Right ventricle myocardium superior (tissue), 1 donor: Measurements from ENCODE around the gene EIF3F. TPM values are rescaled to one million over a fixed set of nuclear protein-coding genes. Genes with fewer than 3 reads are reported as not detected.

Source experiments
- ATAC-seq: fragments of 200-7000 bp; cut with Tn5 transposase; one replicate; pipeline ENCODE4 v1.9.1; 2020; ENCODE audit warnings: mild to moderate bottlenecking; ENCODE audit not compliant: poor library complexity
- DNase-seq: peaks from one replicate; pipeline ENCODE4 v3.0.0-alpha.2; 2020
- intact Hi-C: fragments of 100-400 bp; cut with DNase I; formaldehyde crosslinking; loops from one replicate; pipeline ENCODE4 v1.11.2; 2022
- total RNA-seq: library from RNA; stranded (reverse); fragmentation: NEBNext Ultra II Directional; extraction: Animal tissue kit (Norgen Biotek cat#: 25700); gene quantifications from one replicate; pipeline ENCODE4 v1.2.1, GENCODE V29; 2021
- donor health status: DM: no; HTN: yes; CAD: no; lungs with severe emphysema.

EIF3F gene
- total RNA-seq, 1 donor from 2014 or later, result 137 TPM

GRCh38 chr11:8033305-8034105, 46.4 kb downstream of the EIF3F start:
- ATAC-seq (peak; percentile 70), DNase-seq (peak; percentile 87)
- intact Hi-C loops, result loop anchor here (5.0 kb wide), 1 partner anchor 39 kb away; no protein-coding TSS in a partner anchor

DNA sequence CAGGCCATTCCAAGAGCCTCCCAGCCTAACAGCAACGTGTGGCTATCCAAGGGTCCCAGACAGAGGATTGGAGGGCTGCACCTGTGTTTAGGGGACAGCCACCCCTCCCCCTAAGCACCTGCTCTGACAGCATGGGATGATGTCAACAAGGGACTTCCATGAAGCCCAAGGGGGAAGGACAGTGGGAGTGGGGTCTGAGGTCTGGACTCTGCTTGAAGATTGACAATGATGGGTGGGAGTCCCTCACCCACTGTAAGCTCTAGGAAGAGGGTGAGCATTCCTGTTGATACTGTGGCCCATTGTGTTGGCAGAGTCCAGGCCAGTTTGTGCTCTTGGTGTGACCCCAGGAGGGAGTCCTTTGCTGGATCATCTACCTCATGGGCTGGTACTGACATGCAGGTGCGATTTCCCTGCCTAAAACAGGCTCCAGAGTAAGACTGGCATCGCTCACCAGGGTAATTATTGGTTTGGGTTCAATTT, 47.0 kb downstream of the EIF3F start:
- DNase-seq, result no peak
- intact Hi-C loops, result loop anchor here (5.0 kb wide), 1 partner anchor 38 kb away; no protein-coding TSS in a partner anchor
- no peak for ATAC-seq

DNA sequence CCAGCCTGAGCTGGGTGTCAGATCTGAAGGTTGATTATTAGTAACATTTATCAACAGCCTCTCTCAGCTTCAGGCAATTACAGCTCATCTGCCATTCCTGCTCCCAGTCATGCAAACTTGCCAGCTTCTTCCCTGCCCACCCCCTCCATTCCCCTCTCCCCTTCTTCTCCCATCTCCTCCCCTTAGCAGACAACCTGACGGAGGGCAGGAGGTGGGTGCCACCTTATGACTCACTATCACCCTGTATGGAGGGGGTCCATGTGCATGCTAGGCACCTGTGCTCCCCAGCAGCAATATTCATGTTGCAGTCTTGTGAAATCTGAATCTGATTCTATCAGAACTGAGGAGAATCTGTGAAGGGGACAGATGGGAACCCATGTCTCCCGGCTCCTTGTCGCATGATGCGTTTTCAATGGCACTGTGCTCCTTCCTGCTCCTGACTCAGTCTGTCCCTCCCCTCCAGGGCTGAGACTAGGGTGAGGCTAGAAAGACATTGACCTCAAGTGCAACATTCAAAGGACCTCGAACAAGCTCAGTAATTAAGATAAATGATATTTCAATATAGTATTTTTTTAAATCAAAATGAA, 47.6 kb downstream of the EIF3F start:
- DNase-seq (no peak), ATAC-seq (no peak)
- intact Hi-C loops, result loop anchor here (5.0 kb wide), 1 partner anchor 38 kb away; no protein-coding TSS in a partner anchor

DNA sequence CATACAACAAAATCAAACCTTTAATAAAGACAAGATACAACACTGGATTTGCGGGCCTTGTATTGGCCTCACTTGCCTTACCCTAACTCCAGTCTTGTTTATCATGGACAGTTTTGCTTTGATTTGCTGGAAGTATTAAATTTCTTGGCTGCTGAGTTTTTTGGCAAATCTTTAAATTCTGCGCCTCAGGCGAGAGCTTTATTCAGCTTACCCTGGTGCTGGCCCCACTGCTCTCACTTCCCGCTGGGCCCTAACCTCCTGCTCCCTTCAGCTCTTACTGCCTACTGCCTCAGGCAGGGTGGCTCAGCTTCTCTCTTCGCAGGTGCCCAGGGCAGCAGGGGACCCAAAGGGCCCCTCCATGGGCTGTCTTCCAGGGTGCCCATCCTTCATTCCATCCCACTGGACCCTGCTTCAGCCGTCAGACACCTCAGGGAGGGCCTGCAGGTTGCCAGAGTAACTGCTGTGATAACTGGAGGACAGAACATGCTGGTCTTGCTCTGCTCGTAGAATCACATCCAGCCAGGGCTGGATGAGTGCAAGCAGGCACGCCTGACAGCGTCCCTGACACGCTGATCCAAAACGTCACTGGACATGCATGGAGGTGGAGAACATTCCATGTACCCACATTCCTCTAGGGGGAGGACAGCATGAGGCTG, 48.2 kb downstream of the EIF3F start:
- ATAC-seq (peak; percentile 74), DNase-seq (peak; percentile 77)
- intact Hi-C loops, result no loop called here

DNA sequence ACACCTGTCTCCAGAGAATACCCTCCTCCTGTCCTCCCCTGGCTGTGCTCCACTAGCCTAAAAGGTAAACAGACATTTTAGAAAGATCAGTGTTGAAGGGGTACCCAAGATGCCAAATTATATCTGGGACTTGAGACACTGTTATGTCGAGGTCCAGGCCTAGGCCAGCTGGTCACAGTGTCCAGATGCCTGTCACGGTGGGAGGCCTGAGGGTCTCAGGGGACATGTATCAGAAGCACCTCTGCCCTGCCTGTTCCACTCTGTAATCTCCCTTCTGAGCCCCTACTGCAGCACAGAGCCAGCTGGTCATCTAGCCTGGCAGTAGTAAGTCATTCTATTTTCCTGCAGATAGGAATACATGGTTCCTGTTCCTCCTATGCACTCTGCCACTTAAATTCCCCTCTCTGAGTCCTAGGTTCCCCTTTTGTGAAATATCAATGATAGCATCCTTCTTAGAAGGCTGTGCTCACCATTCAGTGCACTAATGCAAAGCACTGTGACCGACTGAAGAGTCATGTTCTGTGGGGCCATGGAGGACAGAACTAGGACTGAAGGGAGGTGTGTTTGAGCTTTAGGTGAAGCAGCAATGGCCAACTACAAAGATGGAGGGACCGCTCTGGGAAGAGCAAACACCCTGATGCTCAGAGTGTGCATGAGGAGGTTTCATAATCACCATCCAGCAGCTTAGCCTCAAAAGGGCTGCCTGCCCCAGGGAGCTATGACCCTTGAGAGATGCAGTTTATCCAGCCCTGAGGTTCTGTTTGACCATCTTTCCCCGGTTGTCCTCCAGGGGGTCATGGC, 49.1 kb downstream of the EIF3F start:
- DNase-seq (no peak), ATAC-seq (no peak)
- intact Hi-C loops, result no loop called here

- ATAC-seq (no peak), DNase-seq (no peak)
- intact Hi-C loops, result no loop called here
These were observed 49.8 kb downstream of the EIF3F start for GRCh38 chr11:8036986-8037385.

- ATAC-seq, result no peak
- DNase-seq, result no peak
- intact Hi-C loops, result no loop called here
These were observed 51.3 kb downstream of the EIF3F start for GRCh38 chr11:8038393-8038792.

DNA sequence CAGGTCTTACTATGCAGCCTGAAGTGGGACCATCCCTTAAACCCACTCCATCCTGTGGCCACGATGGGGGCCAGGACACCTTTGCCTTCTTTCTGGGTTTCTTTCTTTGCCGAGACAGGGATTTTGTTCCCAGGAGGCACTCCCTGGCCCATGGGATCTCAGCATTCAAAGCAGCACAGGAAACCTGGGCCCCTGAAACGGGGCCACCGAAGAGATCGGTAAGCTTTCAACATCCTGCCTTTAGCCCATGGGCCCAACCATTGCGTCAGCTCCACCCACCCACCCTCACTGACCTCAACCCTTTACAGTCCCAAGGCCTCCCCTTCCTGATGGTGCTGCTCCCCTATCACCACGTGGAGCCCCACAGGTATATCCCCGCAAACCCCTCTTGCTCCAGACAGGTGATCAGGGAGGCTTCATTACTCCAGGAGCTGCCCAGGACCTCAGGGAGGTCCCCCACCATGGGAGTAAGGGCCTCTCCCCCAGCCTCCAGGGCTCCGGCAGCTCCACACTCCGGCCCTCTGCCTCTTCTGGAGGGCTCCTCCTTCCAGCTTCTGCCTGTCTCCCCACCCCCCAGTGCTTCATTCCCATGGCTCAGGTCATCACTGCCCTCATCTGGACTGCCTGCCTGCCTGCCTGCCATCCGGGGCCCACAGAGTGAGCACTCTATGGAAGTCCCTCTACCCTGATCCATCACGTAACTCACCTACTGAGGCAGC, 51.8 kb downstream of the EIF3F start:
- DNase-seq (no peak), ATAC-seq (no peak)

DNA sequence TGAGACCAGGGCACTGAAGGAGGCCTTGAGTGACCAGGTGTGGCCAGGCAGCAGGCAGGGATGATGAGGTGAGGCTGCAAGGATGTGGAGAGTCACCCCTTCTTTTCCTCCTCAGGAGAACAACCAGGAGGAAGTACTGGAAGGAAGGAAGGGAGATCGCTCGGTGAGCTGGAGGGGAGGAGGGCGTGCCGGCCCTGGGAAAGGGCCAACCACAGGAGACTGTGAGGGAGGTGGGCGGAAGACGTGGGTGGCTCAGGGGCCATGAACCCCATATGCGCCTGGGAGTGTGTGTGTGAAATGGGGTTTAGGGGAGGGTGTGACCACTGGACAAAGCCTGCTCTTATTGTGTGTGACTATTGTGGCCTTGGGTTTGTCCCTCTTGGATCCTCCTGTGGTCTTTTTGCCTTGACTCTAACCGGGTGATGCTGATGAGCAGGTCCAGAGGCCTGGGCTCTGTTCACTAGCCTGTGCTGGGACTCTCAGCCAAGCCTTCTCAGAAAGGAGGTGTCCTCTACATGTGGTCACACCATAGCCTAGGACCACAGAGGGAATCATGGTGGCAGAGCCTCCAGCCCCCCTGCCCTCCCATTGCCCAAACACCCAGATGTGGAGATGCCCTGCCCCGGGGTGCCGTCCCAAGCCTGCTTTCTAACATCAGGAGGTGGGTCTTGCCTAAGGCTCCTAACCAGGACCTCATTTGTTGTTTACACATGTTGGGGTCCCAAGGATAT, 52.6 kb downstream of the EIF3F start:
- no peak for ATAC-seq
- intact Hi-C loops, result no loop called here
- no peak for DNase-seq

More for the DNA sequence above, 51.8 kb downstream of the EIF3F start:
- intact Hi-C loops, result no loop called here

DNA sequence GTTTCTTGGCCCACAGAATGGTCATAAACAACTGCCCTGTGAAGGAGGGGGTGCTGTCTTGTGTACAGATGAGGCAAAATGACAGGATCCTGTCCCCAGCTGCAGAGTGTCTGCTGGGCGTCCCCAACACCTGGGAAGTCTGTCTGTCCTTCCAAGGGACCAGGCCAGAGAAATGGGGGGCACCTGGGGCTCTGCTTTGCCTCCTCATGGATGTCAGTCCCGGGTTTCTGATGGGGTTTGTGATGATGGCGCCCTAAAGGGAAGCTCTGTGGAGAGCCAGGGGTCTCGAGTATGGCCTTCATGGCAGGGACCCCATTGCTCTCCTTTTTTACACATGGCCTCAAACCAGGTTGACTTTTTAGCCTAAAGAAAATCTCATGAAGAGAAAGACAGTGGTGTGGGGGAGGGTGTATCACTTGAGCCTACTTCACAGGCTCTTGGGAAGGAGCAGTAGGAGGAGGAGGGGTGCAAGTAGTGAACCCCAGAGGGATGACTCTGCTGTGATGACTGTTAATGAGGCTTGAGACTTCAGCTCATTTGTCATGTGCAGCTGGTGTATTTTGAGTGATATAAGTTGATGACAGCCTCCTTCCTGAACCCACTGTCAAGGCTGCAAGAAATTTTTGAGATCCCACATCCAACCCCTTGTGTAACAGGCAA, 53.3 kb downstream of the EIF3F start:
- intact Hi-C loops, result no loop called here
- ATAC-seq (no peak), DNase-seq (no peak)

DNA sequence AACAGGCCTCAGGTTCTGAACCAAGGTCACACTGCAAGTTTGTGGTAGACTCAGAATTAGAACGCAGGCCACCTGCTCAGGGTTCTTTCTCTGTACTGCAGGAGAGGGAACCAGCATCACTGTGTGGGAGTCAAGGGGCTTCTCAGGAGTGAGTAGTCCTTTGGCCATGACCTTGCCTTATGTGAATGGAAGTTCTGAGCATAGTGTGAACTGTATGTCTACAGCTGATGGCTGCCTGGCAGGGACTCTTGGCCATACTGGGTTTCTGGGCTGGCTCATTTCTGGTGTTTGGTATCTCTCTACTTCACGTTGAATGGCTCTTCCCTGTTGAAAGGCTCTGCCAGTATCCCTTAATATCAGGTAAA, 53.8 kb downstream of the EIF3F start:
- no peak for ATAC-seq
- intact Hi-C loops, result no loop called here
- no peak for DNase-seq

DNA sequence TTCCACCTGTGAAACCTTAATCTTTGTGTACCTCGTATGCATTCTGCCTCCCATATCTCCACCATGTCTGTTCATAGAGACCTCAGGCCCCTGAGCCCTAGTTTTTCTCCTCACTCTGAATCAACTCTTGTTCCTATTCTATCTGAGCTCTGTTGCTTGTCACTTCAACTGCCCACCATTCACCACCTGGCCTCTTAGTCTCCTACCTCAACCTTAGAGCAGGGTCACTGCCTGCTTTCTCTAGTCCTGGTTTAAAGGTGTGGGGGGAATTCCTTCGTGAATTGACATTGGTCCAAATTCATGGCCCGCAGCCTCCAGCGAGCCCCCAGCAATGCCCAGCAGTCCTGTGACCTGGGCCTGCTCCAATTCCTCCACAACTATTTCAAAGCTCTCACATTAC, 54.4 kb downstream of the EIF3F start:
- intact Hi-C loops, result no loop called here
- ATAC-seq (no peak), DNase-seq (no peak)

DNA sequence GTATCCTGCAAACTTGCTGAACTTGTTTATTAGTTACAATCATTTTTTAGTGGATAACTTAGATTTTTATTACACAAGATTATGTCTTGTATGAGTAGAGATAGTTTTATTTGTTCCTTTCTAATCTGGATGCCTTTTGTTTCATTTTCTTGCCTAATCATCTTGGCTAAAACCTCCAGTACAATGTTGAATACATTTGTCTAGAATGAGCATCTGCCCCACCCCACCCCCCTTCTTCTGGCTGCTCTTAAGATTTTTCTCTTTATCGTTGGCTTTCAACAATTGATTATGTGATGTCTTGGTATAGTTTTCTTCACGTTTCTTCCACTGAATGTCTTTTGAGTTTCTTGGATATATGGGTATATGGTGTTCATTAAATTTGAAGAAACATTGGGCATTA, 56.6 kb downstream of the EIF3F start:
- intact Hi-C loops, result no loop called here
- ATAC-seq (no peak), DNase-seq (no peak)

GRCh38 chr11:8045839-8046238, 58.7 kb downstream of the EIF3F start:
- DNase-seq (no peak), ATAC-seq (no peak)
- intact Hi-C loops, result no loop called here

DNA sequence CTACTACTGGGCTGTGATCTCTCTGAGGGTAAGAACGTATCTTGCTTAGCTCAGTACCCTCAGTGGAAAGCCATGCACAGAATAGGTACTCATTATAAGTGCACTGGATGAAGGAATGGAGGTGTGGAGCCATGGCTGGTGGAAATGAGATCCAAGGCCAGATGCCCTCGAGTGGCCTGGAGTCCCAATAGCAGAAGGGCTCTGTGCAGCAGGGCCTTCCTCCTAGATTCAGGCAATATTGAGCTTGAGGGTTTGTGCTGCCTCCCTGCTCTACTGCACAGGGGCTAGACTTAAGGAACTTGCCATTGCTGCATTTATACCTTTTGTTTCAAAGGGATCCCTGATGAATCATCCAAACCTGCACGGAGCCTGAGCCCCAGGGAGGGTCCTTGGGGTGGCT, 60.2 kb downstream of the EIF3F start:
- ATAC-seq (no peak), DNase-seq (no peak)
- intact Hi-C loops, result no loop called here

- intact Hi-C loops, result no loop called here
- DNase-seq (no peak), ATAC-seq (no peak)
These were observed 61.9 kb downstream of the EIF3F start for GRCh38 chr11:8049084-8049483.
